Spleen (tissue), 11 donors: Measurements from ENCODE around the gene CD69. TPM values are rescaled to one million over a fixed set of nuclear protein-coding genes. Genes with fewer than 3 reads are reported as not detected.

Experiments used
- DNase-seq: peaks from one replicate; pipeline ENCODE4 v3.0.0-alpha.2; 2020
- H3K27ac ChIP-seq, 8 donors: fragments of 200-600 bp; sonication (generic) in 7 of 8; 1 replicate in 4 of 8; 2 replicates in 4 of 8; pipeline versions ENCODE4 v1.5.0 to v1.8.0; 2016 to 2021; ENCODE audit warnings: inconsistent platforms in 4 of 8, mild to moderate bottlenecking in 4 of 8, moderate library complexity in 1 of 8
- H3K27me3 ChIP-seq, 7 donors: fragments of 200-600 bp; sonication (generic) in 6 of 7; replicated peaks in 1 of 7; 1 replicate in 4 of 7; 2 replicates in 3 of 7; pipeline versions ENCODE4 v1.5.0 to v1.8.0; 2016 to 2021; ENCODE audit warnings: inconsistent platforms in 3 of 7, mild to moderate bottlenecking in 1 of 7
- H3K36me3 ChIP-seq, 6 donors: fragments of 200-600 bp; sonication (generic) in 5 of 6; 1 replicate in 4 of 6; 2 replicates in 2 of 6; pipeline versions ENCODE4 v1.5.0 to v1.8.0; 2016 to 2021; ENCODE audit warnings: inconsistent platforms in 2 of 6
- H3K4me1 ChIP-seq, 6 donors: fragments of 200-600 bp; sonication (generic) in 5 of 6; 1 replicate in 3 of 6; 2 replicates in 3 of 6; pipeline versions ENCODE4 v1.5.0 to v1.8.0; 2016 to 2021; ENCODE audit warnings: inconsistent platforms in 3 of 6
- H3K4me3 ChIP-seq, 8 donors: fragments of 200-600 bp; sonication (generic) in 7 of 8; 1 replicate in 4 of 8; 2 replicates in 4 of 8; pipeline versions ENCODE4 v1.5.0 to v1.8.0; 2016 to 2021; ENCODE audit warnings: inconsistent platforms in 4 of 8, mild to moderate bottlenecking in 4 of 8, moderate library complexity in 2 of 8
- H3K9me3 ChIP-seq, 8 donors: fragments of 200-600 bp; sonication (generic) in 7 of 8; 1 replicate in 4 of 8; 2 replicates in 4 of 8; pipeline versions ENCODE4 v1.5.0 to v1.8.0; 2016 to 2021; ENCODE audit warnings: inconsistent platforms in 4 of 8
- POLR2A ChIP-seq, 3 donors: fragments of 450-650 bp; IDR thresholded peaks; one replicate each; pipeline ENCODE4 v1.5.1; 2017; ENCODE audit warnings: antibody characterized with exemption in 3 of 3, mild to moderate bottlenecking in 1 of 3
- POLR2AphosphoS5 ChIP-seq, 3 donors: sonication (generic); formaldehyde crosslinking; IDR thresholded peaks; one replicate each; pipeline ENCODE4 v1.5.1; 2017; ENCODE audit warnings: antibody characterized with exemption in 3 of 3
- whole genome bisulfite sequencing, 5 donors: extraction: QIAGEN DNeasy Blood & Tissue Kit in 3 of 5; methylation state at CpG; one replicate each; pipeline versions ENCODE4 v1.1.5 to v1.1.7; 2013 to 2018; 5-methylcytosine and 5-hydroxymethylcytosine counted together
- intact Hi-C: fragments of 100-400 bp; cut with DNase I; formaldehyde crosslinking; loops from one replicate; pipeline ENCODE4 v1.15.0; 2023; ENCODE audit warnings: low total_unique reads
- polyA plus RNA-seq, 3 donors: library from polyadenylated mRNA; stranded (reverse); fragments of 200-250 nt; gene quantifications; one replicate each; pipeline ENCODE4 v1.2.1, GENCODE V29; 2013
- total RNA-seq, 7 donors: library from RNA; depleted of rRNA in 3 of 7; stranded (reverse); fragments of >200 nt in 3 of 7; fragmentation: NEBNext Ultra II Directional in 4 of 7; extraction: Animal tissue kit (Norgen Biotek cat#: 25700) in 4 of 7; gene quantifications; one replicate each; pipeline versions ENCODE4 v1.1.0 to v1.2.1, GENCODE V29; 2016 to 2021
- TF ChIP-seq, protein P1 (sequence below), 11 experiments: fragments of 200-600 bp in 7 of 11; fragments of 450-650 bp in 4 of 11; sonication (generic) in 4 of 11; IDR thresholded peaks in 8 of 11; conservative IDR thresholded peaks in 3 of 11; 1 replicate in 7 of 11; 2 replicates in 4 of 11; pipeline versions ENCODE4 v1.4.0 to v1.8.0; 2016 to 2021; ENCODE audit warnings: antibody characterized with exemption in 11 of 11, inconsistent platforms in 4 of 11, mild to moderate bottlenecking in 1 of 11
- donor health status: healthy with polysubstance abuse.
- donor health status: DM: no; HTN: no; CAD: no; lungs with moderate emphysema.
- donor health status: DM: no; HTN: no; CAD: no.
- donor health status: Bipolar disorder and iron deficiency.
- donor health status: healthy.
- donor health status: DM: no; HTN: no; CAD: no.
- donor health status: DM: yes; HTN: yes; CAD: no.

Gene CD69
- total and polyA plus RNA-seq, 10 donors: 29.5 to 123 (median 62.1) TPM

DNA sequence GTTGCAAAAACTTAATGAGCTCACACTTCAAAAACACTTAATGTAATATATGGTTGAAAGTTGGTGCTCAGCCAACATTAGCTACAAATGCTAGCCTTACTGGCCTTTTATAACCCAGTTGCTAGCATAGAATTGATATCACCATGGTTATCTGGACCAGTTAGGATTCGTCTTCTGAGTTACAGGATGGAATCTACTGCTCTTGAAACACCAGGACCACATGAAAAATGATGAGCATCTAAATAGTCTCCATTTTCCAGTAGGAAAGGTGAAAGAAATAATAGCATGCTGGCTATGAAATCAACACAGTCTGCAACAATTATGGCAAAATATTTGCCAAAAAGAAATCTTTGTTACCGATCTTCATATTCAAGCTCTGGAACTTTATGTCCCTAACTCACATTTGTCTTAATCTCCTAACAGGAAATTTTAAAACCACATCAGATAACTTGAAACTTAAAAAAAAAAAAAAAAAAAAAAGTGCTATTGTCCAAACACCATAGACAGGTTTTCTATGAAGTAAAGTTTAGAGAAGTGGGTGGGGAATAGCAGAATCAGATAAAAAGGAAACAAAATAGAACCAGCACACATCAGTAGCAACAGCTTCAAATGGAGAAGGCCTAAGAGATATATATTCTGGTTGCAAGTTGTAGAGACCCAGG, 12.6 kb upstream of the CD69 start:
- Histone ChIP-seq H3K27ac (peak overlapping the region in 5 of 8 donors; percentile 0 to 69 (median 58)), H3K9me3 (no peaks in the 10 kb centered on the region), H3K27me3 (no peaks in the 10 kb centered on the region), H3K4me3 (no peak overlapping the region), H3K36me3 (no peaks in the 10 kb centered on the region), H3K4me1 (peaks cover 3 to 49% (median 19%) of the 10 kb centered on the region in 6 donors)
- 55 to 72% (median 65%) methylated on average over 2 of the region's 2 CpGs for WGBS, 5 donors
- intact Hi-C loops: no loop called here
- DNase-seq: no peak
- TF ChIP-seq POLR2A (IDR thresholded peaks at IDR 0.05) (no peak), POLR2AphosphoS5 (IDR thresholded peaks at IDR 0.05) (no peak)
- TF ChIP-seq, protein P1, sequence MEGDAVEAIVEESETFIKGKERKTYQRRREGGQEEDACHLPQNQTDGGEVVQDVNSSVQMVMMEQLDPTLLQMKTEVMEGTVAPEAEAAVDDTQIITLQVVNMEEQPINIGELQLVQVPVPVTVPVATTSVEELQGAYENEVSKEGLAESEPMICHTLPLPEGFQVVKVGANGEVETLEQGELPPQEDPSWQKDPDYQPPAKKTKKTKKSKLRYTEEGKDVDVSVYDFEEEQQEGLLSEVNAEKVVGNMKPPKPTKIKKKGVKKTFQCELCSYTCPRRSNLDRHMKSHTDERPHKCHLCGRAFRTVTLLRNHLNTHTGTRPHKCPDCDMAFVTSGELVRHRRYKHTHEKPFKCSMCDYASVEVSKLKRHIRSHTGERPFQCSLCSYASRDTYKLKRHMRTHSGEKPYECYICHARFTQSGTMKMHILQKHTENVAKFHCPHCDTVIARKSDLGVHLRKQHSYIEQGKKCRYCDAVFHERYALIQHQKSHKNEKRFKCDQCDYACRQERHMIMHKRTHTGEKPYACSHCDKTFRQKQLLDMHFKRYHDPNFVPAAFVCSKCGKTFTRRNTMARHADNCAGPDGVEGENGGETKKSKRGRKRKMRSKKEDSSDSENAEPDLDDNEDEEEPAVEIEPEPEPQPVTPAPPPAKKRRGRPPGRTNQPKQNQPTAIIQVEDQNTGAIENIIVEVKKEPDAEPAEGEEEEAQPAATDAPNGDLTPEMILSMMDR (IDR thresholded peaks at IDR 0.05 in 8 of 11, conservative IDR thresholded peaks at IDR 0.05 in 3 of 11): no peak

DNA sequence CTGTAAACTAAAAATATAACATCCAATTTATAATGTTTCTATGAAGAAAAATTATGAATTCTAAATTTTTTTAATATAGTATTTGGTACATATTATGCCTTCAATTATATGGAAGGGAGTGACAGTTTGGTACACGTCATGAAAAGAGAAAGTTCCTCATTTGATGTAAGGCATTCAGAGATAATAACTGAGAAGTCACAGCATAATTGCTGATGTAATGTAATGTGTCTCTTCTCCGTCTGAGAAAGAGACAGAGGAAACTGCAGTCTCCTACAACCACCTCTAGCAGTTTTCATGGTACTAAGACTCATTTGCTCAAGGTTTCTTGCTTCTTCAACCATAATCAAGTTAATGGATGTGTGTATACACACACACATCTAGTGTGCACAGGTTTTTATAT, 2.3 kb upstream of the CD69 start:
- peak overlapping the region in 7 of 8 donors; percentile 24 to 90 (median 86) for H3K27ac ChIP-seq
- no peak overlapping the region for H3K4me3 ChIP-seq
- no peak for TF ChIP-seq POLR2A (IDR thresholded peaks at IDR 0.05)
- TF ChIP-seq POLR2AphosphoS5 (IDR thresholded peaks at IDR 0.05): no peak
- TF ChIP-seq, protein P1 (IDR thresholded peaks at IDR 0.05 in 8 of 11, conservative IDR thresholded peaks at IDR 0.05 in 3 of 11): no peak
- H3K4me1 ChIP-seq: peaks cover 0 to 86% (median 46%) of the 10 kb centered on the region in 6 donors
- 21 to 50% (median 27%) methylated on average over 2 of the region's 2 CpGs for WGBS, 5 donors
- DNase-seq: no peak
- H3K27me3 ChIP-seq: no peaks in the 10 kb centered on the region
- intact Hi-C loops: no loop called here
- H3K36me3 ChIP-seq: no peaks in the 10 kb centered on the region
- no peaks in the 10 kb centered on the region for H3K9me3 ChIP-seq

DNA sequence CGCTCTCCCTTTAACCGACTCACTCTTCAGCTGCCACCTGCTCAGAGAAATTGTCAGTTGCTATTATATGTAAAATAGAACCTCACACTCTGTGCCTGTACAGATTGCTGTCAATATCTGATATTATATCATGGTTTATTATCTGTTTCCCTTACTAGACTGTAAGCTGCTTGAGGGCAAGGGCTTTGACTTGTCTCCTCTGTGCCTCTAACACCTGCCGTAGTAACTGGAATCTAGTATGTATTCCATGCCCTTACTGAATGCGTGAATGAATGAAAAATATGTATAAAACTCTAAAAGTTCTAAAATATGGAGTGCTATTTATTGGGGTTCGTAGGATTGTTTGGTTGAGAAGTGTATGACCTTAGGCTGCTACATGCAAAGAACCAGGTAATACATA, 1.7 kb upstream of the CD69 start:
- no peak overlapping the region for H3K4me3 ChIP-seq
- WGBS, 5 donors: 86 to 96% (median 91%) methylated on average over 5 of the region's 5 CpGs
- DNase-seq: no peak
- H3K27ac ChIP-seq: peak overlapping the region; percentile 71 to 90 (median 84)
- intact Hi-C loops: no loop called here
- TF ChIP-seq POLR2AphosphoS5 (IDR thresholded peaks at IDR 0.05) (no peak), POLR2A (IDR thresholded peaks at IDR 0.05) (no peak)
- TF ChIP-seq, protein P1 (IDR thresholded peaks at IDR 0.05 in 8 of 11, conservative IDR thresholded peaks at IDR 0.05 in 3 of 11): no peak
- peaks cover 0 to 86% (median 46%) of the 10 kb centered on the region in 6 donors for H3K4me1 ChIP-seq
- no peaks in the 10 kb centered on the region for H3K36me3 ChIP-seq
- H3K9me3 ChIP-seq: no peaks in the 10 kb centered on the region
- no peaks in the 10 kb centered on the region for H3K27me3 ChIP-seq

DNA sequence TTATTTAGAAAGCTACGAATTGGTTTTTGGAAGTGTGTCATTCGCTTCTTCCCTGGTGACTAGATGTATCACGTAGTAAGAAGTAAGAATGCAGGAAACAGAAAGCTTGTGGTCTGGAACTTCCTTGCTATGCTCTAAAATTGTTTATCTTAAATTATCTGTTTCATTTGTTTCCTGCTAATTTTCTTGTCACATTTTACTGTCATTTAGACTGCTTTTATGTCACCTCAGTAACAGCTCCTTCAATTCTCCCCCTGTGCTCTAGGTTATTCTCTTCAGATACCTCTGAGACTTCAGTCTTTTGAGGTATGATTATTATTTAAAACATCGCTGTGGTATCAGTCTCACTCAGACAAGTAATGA, 699 bp upstream of the CD69 start:
- H3K4me1 ChIP-seq: peaks cover 0 to 86% (median 54%) of the 10 kb centered on the region in 6 donors
- DNase-seq: no peak
- no peaks in the 10 kb centered on the region for H3K27me3 ChIP-seq
- intact Hi-C loops: no loop called here
- no peaks in the 10 kb centered on the region for H3K9me3 ChIP-seq
- TF ChIP-seq POLR2A (IDR thresholded peaks at IDR 0.05): peak in 1 of 3 donors; percentile 33
- TF ChIP-seq, protein P1 (IDR thresholded peaks at IDR 0.05 in 8 of 11, conservative IDR thresholded peaks at IDR 0.05 in 3 of 11): no peak
- H3K36me3 ChIP-seq: peaks cover 0 to 4% (median 1%) of the 10 kb centered on the region in 6 donors
- whole genome bisulfite sequencing, 5 donors: 20 to 32% (median 22%) methylated on average over 4 of the region's 4 CpGs
- H3K4me3 ChIP-seq: peak overlapping the region in 7 of 8 donors; percentile 16 to 72 (median 44)
- peak overlapping the region; percentile 71 to 90 (median 84) for H3K27ac ChIP-seq
